Body of pancreas (tissue), 4 donors: Measurements from ENCODE around the gene FXYD2.

ENCODE experiments used
- CTCF ChIP-seq, 7 experiments: fragments of 450-650 bp in 4 of 7; fragments of 200-600 bp in 3 of 7; sonication (generic) in 3 of 7; IDR thresholded peaks; one replicate each; pipeline ENCODE4 v1.5.1; 2016 to 2019; ENCODE audit warnings: antibody characterized with exemption in 7 of 7
- POLR2A ChIP-seq, 3 donors: fragments of 450-650 bp; IDR thresholded peaks; one replicate each; pipeline ENCODE4 v1.6.1; 2016; ENCODE audit warnings: antibody characterized with exemption in 3 of 3, mild to moderate bottlenecking in 2 of 3

- TF ChIP-seq CTCF (IDR thresholded peaks at IDR 0.05) (no peak), POLR2A (IDR thresholded peaks at IDR 0.05) (no peak)
Observed at GRCh38 chr11:117806846-117807245, 17.7 kb downstream of the FXYD2 start.
